NOMO-1 treated with dmso at 0.1 percent for 144 hours (cell line): ENCODE data around the gene SLC35F6.

Experiments used
- DNase-seq: peaks from one replicate; lab custom pipeline; 2025; ENCODE audit not compliant: unreplicated experiment; lab: John Stamatoyannopoulos, UW

Gene SLC35F6, protein sequence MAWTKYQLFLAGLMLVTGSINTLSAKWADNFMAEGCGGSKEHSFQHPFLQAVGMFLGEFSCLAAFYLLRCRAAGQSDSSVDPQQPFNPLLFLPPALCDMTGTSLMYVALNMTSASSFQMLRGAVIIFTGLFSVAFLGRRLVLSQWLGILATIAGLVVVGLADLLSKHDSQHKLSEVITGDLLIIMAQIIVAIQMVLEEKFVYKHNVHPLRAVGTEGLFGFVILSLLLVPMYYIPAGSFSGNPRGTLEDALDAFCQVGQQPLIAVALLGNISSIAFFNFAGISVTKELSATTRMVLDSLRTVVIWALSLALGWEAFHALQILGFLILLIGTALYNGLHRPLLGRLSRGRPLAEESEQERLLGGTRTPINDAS

DNA sequence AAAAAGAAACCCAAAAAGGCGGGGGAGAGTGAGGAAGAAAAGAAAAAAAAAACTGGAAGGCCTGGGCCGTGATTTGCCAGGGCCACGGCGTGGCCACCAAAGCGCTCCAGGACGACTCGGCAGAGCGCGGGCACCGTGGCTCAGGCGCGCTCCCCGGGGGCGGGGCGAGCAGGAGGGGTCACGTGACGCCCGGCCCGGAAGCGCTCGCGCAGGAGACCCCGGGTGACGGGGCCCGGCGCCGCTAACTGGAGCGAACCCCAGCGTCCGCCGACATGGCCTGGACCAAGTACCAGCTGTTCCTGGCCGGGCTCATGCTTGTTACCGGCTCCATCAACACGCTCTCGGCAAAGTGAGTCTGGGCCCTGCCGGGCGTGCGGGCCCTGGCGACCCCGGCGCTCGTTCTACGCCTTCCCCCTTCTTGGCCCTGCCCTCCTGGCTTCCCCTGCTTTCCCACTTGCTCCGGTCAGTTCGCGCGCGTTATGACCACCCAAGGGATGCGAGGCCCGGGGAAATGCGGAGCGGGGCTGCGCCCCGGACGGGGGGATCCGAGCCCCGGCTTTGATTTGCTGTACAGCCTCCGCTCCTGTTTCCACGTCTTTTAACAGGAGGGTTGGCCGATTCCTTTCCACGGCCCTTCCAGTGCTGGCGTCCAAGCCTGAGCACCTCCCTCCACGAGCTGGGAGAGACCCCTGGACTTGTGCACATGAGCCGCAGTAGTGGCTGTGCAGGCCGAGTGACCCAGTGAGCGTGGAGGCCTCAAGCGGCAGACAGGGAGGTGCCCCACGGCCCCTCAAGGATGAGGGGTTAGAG lies at the start of gene SLC35F6:
Gene SLC35F6, plus strand, starts transcription at position 207 of the 810 bp plus-strand sequence. Its CDS starts 66 bp downstream, at position 273.
- peak; percentile 61 for DNase-seq

DNA sequence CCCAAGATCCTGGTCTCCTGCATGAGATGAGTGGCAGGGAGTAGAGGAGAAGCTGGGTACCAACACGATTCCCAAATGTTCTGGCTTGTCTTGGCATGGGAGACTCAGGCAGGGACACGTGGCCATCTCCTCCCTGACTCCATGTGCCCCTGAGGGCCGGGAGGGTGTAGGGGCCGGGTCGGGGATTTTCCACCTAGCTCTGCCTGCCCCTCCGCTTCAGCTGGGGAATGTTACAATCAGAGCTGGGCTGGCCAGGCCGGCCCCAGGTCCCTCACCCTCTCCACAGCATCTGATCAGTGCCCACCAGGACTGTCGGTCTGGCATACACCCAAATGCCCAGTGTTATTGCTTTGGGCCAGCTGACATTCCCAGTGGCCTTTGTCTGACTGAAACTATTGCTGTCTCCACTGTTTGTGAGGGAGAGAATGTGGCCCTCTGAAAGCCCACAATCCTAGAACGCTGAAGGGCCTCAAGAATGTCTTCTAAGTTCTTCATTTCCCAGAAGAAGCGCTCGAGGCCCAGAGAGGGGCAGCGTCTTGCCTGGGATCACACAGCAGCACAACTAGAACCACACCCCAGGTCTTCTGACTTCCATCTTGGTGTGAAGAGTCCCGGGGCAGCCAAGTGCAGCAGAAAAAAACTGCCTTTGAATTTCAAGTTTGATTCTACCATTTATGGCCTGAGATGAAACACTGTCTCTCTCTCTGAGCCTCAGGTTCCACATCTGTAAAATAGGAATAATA lies 48.4 kb upstream of the SLC35F6 start:
- DNase-seq = no peak

DNA sequence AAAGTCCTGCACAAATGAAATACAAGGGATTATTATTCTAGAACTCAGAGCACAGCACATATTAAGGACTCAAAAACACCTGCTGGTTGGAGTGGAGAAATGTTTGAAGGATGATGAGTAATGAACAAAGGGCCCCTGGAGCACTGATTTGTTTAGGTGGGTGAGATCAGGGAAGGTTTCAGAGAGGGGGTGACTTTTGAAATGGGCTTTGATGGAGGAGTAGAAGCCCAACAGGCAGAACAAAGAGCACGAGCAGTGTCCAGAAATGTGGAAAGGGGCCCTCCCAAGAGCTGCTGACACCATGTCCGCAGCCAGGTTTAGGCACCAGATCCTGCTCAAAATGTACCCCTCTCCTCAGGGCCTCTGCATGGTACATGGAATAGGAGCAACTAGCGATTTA lies 47.7 kb upstream of the SLC35F6 start:
- DNase-seq = no peak

DNA sequence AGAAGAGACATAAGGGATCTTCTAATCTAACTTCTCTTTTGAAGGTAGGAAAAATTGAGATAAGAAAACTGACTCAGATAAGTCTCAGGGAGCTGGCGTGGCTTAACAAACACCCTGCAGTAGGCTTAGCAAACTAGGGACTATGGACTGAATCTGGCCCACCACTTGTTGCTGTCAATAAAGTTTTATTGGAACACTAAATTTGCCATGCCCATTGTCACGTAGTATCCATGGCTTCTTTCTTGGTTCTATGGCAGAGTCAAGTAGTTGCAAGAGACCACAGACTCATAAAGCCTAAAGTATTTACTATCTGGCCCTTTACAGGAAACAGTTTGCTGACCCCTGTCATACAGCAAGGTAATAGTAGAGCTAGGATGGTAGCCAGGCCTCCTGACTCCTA lies 47.3 kb upstream of the SLC35F6 start:
- DNase-seq = no peak

DNA sequence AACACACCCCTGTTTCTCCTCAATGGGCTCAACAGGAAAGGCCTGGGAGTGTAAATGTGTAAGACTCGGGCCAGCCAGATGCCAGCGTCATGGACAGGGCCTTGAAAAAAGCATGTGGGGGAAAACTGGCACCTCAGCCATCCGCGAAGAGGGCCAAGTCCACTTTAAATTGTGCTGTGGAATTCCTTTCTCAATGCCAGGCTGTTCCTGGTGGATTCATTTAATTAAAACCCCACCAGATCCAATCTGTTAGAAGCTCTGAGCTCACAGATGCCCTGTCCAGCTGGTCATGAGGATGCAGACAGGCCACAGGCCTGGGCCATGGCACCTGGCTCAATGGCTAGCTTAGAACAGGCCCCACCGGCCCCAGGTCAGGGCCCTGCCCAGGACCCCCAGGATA lies 46.7 kb upstream of the SLC35F6 start:
- DNase-seq = no peak

DNA sequence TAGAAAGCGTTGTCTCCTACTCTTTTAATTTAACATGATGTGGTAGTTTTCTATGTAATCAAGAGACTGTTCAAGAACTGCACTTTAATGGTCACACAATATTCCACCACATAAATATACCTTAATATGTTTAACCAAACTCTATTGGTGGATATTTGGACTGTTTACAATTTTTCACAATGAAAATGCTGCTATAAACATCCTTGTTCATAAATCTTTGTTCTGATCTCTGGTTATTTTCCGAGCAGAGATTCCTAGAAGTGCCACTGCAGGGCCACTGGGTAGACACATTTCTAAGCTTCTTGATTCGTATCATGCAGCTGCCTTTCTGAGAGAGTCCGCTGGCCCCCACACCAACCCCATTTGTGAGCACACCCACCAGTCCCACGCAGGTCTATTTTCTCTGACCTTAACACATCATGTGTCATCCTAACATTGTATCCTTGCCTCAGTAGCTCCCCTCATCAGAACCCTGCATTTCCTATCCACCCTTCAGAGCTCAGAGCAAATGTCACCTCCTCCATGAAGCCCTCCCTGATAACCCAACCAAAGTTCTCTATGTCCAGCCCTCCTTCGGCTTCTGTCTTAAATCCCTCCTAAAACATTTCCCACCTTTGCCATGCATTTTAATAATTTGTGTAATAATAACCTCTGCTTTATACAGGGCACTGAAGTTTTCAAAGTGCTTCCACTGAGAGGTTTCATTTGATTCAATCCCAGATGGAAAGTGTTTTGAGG lies 45.0 kb upstream of the SLC35F6 start:
- no peak for DNase-seq

DNA sequence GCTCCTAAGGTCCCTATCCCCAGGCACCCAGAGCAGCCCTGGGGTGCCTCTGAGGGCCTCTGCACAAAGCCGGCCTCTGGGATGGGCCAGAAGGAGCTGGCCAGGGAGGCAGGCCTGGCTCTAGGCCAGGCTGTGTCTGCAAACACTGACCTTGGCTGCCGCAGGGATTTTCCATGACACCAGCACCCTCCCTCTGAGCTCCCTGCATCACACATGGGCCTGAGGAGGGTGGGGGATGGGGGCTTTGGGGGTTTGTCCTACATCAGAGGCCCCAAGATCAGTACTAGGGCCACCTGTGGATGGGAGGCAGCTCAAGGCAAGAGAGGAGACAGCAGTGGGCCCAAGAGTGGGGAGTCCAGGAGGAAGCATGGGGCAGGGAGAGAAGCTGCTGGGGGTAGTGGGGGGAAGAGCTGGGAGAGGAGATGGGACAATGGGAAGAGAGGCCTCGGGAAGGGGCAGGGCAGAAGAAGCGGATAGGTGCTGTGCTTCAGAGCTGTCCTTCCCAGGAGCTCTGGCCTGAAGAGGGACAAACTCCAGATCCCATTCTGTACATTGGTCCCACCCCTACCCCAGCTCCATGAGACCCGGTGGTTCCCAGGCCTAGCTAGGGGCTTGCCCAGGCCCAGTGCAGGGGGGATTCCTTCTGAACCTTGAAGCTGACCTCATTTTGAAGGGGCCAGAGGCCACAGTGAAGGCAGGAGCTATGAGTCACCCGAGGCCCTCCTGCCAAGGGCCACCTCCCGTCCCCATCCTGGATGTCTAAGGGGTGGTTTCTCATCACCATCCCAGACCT lies 43.6 kb upstream of the SLC35F6 start:
- no peak for DNase-seq

DNA sequence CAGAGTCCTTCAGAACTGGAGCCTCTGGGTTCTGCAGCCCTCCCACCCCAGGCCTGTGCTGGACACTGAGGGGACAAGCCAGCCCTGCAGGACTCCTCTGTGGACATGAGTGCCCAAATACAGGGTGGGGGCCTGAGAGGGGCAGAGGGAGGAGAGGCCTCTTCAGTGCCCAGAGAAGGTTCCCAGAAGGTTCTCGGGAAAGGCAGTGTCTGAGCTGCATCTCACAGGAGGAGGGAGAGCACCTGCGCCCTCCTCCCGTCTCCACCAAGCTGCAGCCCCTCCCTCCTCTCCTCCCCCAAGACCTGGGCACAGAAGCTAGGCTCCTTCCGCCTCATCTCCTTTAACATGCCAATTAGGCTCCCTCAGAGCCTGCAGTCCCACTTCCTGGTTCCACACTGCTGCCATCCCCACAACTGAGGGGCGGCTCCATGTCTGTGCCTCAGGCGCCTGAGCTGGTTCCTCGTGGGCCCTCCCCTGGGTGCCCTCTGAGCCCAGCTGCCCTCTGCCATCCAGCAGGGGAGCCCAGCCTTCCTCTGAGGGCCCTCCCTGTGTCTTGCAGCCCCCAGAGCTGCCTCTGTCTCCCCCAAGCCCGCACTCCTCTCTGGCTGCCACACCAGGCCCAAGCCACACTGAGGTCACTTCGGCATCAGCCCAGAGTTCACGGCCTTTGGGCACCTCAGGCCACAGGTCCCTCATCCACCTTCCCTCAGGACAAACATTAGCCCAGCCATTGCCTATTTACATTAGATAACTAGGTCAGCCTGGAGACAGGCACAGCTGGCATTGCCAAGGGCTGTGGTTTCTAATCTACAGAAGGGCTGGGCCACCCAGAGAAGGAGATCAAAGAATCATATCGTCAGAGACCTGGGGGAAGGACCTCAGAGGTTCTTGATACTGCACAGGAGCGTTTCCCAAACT lies 42.7 kb upstream of the SLC35F6 start:
- DNase-seq = no peak

DNA sequence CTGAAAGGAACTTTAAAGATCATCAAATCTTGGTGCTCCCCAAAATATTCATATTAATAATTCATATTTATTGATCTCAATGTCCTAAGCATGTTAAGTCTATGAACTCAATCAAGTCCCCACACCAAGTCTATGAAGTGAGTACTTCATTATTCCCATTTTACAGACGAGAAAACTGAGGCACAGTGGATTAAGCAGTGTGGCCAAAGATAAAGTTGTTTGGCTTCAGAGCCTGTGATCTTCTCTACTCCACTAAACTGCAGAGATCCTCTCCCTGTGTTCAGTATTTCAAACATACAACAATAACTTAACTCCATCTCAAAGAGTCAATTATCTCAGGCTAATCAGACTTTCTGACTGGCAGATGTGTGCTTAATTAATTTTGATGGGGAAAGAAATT lies 41.8 kb upstream of the SLC35F6 start:
- DNase-seq = no peak

DNA sequence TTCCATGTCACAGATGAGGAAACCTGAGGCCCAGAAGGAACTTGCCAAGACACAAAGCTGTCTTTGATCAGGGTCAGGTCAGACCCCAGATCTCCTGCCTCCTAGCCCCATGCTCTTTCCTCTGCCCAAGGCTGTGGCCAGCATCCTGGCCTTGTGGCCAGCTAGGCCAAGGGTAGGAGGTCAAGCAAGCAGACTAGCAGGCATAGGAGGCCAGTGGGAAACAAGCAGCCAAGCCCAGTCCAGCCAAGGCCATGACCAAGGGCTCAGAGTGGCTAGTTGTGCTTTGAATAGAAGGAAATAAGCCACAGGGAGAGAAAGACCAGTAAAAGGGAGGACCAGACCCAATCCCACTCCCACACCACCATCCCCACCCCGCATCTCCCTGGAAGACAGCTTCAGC lies 41.2 kb upstream of the SLC35F6 start:
- DNase-seq = no peak

DNA sequence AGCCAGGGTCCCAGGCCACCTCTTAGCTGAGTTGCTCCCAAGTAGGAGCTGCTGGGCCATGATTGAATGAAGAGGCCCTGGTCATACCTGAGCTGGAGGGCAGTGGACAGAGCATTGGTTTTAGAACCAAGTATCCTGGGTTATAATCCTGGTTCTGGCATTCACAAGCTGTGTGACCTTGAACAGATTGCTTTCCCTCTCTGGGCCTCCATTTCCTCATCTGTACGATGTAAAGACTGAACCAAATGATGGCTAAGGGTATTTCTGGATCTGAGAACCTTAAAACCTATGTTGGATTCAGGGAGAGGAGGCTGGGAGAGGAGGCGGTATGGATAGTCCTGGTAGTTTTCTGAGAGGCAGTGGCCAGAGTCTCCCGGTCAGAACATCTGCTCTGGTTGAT lies 40.6 kb upstream of the SLC35F6 start:
- no peak for DNase-seq

DNA sequence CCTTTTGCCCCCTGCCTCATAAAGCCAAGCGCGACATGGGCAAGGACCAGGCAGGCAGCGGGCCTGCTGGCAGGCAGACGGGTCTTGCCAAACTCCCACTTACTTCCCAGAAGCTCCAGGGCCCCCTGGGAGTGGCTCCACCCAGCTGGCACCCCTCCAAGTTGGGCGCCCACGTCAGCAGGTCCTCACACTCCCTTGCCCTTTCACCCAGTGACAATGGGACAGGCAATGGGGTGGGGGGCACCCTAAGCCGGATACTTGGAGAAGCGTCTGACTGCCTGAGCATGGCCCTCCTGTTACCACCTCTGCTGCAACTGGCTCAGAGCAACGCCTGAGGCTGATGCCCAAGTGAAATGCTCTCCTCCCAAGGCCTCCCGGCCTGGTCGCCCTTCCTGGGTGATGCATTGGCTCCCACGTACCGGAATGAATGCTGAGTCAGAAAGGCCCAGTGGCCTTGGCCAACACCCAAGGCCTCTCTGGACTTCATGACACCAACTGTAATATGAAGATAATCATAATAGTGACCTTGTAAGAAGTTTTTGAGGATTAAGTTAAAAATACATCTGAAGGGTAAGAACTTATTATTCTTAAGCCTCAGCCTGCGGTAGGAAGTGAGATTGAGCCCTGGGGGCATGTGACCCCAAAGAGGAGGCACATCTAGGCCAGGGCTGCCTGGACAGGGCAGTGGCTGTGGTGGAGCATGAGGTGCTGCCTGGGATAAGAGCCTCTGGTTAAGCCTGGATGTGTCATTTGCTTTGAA lies 39.9 kb upstream of the SLC35F6 start:
- DNase-seq = no peak

DNA sequence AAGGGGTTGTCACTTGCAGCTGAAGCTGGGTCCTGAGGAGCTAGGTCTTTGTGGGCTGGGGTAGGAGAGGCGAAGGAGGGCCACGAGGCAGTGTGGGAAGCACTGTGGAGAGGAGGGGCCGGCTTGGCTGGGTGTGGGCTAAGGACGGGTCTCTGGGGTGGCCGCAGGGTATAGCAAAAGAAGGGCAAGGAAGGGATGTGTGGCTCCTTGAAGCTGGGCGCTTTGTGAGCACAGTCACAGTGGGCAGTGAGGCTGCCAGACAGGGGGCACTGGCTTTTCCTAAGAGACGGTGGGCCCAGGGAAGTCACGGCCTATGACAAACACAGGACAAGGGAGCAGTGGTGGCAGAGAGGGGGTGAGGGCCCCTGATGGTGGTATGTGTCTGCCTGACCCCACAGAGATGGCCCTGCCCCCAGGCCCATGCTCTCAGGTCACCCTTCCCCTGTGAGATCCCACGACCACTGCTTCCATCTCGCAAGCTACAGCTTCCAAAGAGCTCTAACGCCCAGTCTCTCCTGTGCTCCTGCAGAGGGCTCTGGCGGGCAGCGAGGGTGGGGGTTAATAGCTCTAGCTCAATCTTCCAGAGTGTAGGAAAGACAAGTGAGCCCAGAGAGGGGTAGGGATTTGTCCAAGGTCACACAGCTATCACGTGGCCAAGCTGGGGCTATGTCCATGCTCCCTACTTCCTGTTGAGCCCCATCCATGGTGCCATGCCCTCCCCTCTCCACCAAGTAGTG lies 39.1 kb upstream of the SLC35F6 start:
- no peak for DNase-seq

DNA sequence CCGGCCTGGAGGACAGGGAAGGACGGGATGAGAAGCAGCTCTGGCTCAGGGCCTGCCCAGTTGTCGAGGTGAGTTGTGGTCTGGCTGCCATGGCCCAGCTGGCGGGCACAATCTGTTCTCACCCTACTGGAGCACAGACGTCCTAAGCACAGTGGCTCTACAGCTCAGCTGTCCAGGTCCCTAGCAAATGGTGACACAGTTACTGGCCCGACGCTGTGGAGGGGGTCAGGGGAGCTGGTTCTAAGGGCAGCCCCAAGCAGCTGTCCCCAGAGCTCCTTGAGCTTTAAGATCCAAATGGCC lies 38.6 kb upstream of the SLC35F6 start:
- DNase-seq = no peak

DNA sequence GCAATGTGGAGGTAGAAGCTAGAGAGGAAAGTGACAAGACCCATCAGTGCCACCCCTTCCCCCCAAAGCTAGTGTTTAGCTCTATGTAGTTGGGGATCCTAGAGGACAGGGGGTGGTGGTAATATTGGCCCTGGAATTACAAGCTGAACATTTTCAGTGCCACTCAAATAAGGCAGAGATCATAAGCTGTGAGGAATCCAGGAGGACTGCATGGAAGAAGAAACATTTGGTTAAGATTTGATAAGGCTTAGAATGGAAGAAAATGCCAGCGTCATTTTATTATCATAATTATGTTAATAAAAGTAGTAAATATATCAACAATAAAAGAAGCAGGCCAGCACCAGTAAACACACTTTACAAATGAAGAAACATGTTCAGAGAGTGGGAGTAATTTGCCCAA lies 37.9 kb upstream of the SLC35F6 start:
- DNase-seq = no peak

DNA sequence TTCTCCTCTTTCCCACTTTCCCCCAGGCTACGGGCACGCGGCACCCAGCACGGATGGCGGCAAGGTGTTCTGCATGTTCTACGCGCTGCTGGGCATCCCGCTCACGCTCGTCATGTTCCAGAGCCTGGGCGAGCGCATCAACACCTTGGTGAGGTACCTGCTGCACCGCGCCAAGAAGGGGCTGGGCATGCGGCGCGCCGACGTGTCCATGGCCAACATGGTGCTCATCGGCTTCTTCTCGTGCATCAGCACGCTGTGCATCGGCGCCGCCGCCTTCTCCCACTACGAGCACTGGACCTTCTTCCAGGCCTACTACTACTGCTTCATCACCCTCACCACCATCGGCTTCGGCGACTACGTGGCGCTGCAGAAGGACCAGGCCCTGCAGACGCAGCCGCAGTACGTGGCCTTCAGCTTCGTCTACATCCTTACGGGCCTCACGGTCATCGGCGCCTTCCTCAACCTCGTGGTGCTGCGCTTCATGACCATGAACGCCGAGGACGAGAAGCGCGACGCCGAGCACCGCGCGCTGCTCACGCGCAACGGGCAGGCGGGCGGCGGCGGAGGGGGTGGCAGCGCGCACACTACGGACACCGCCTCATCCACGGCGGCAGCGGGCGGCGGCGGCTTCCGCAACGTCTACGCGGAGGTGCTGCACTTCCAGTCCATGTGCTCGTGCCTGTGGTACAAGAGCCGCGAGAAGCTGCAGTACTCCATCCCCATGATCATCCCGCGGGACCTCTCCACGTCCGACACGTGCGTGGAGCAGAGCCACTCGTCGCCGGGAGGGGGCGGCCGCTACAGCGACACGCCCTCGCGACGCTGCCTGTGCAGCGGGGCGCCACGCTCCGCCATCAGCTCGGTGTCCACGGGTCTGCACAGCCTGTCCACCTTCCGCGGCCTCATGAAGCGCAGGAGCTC lies 36.2 kb upstream of the SLC35F6 start:
- no peak for DNase-seq

DNA sequence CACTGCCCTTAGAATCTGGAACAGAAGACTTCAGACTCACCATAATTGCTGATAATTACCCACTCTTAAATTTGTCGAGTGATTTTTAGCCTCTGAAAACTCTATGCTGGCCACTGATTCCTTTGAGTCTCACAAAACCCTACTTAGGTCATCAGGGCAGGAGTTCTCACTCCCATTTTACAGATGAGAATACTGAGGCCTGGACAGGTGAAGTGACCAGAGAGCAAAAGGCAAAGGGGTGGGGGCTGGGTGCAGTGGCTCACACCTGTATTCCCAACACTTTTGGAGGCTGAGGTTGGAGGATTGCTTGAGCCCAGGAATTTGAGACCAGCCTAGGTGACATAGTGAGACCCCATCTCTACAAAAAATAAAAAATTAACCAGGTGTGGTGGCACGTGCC lies 34.8 kb upstream of the SLC35F6 start:
- DNase-seq = no peak
